H9 (cell line): ENCODE data around the gene STARD9. TPM values are rescaled to one million over a fixed set of nuclear protein-coding genes. Genes with fewer than 3 reads are reported as not detected.

Source experiments
- DNase-seq: peaks from one replicate; pipeline ENCODE4 v3.0.0-alpha.2; 2017
- H2AFZ ChIP-seq: one replicate; pipeline ENCODE4 v1.6.1; 2013; ENCODE audit warnings: mild to moderate bottlenecking, low read length, control low read depth, moderate library complexity
- H2AK5ac ChIP-seq: 2 replicates; pipeline ENCODE4 v1.6.1; 2013; ENCODE audit warnings: low read length, control low read depth, mixed read lengths; ENCODE audit not compliant: insufficient read length
- H2BK120ac ChIP-seq: one replicate; pipeline ENCODE4 v1.6.1; 2013; ENCODE audit warnings: low read depth, mild to moderate bottlenecking, low read length, control low read depth, inconsistent platforms; ENCODE audit not compliant: poor library complexity, severe bottlenecking
- H2BK12ac ChIP-seq: 2 replicates; pipeline ENCODE4 v1.6.1; 2013; ENCODE audit warnings: low read length, control low read depth, mixed read lengths, low read depth; ENCODE audit not compliant: insufficient read length
- H2BK15ac ChIP-seq: 2 replicates; pipeline ENCODE4 v1.6.1; 2013; ENCODE audit warnings: low read depth, low read length, control low read depth
- H2BK20ac ChIP-seq: one replicate; pipeline ENCODE4 v1.6.1; 2013; ENCODE audit warnings: low read depth, mild to moderate bottlenecking, low read length, control low read depth, inconsistent platforms; ENCODE audit not compliant: poor library complexity, severe bottlenecking
- H2BK5ac ChIP-seq: 2 replicates; pipeline ENCODE4 v1.6.1; 2013; ENCODE audit warnings: low read length, control low read depth, mixed read lengths; ENCODE audit not compliant: insufficient read length
- H3K14ac ChIP-seq: 2 replicates; pipeline ENCODE4 v1.6.1; 2013; ENCODE audit warnings: low read length, control low read depth; ENCODE audit not compliant: insufficient read depth
- H3K18ac ChIP-seq: 2 replicates; pipeline ENCODE4 v1.6.1; 2013; ENCODE audit warnings: low read depth, mild to moderate bottlenecking, mixed read lengths, low read length, control low read depth; ENCODE audit not compliant: insufficient read length
- H3K23ac ChIP-seq: 2 replicates; pipeline ENCODE4 v1.6.1; 2013; ENCODE audit warnings: low read length, control low read depth, mixed read lengths, low read depth; ENCODE audit not compliant: insufficient read length
- H3K23me2 ChIP-seq: 2 replicates; pipeline ENCODE4 v1.6.1; 2013; ENCODE audit warnings: low read depth, mild to moderate bottlenecking, mixed read lengths, low read length, control low read depth; ENCODE audit not compliant: insufficient read length, poor library complexity, severe bottlenecking
- H3K27ac ChIP-seq: 2 replicates; pipeline ENCODE4 v1.5.1; 2013; ENCODE audit warnings: low read length, control low read depth, mixed read lengths, low read depth; ENCODE audit not compliant: insufficient read length
- H3K27me3 ChIP-seq: 2 replicates; pipeline ENCODE4 v1.6.1; 2013; ENCODE audit warnings: low read length, control low read depth, inconsistent platforms; ENCODE audit not compliant: insufficient read depth
- H3K4ac ChIP-seq: 2 replicates; pipeline ENCODE4 v1.6.1; 2013; ENCODE audit warnings: low read depth, mild to moderate bottlenecking, control low read depth, inconsistent platforms, low read length, moderate library complexity
- H3K4me1 ChIP-seq: 2 replicates; pipeline ENCODE4 v1.6.1; 2013; ENCODE audit warnings: low read length, control low read depth, inconsistent platforms; ENCODE audit not compliant: insufficient read depth
- H3K4me2 ChIP-seq: 2 replicates; pipeline ENCODE4 v1.6.1; 2013; ENCODE audit warnings: low read length, control low read depth, mixed read lengths; ENCODE audit not compliant: insufficient read length, insufficient read depth
- H3K56ac ChIP-seq: 2 replicates; pipeline ENCODE4 v1.6.1; 2013; ENCODE audit warnings: low read depth, mild to moderate bottlenecking, mixed read lengths, low read length, control low read depth; ENCODE audit not compliant: insufficient read length
- H3K79me1 ChIP-seq: 2 replicates; pipeline ENCODE4 v1.6.1; 2013; ENCODE audit warnings: low read depth, mild to moderate bottlenecking, moderate library complexity, low read length, control low read depth, inconsistent platforms; ENCODE audit not compliant: insufficient read depth, poor library complexity, severe bottlenecking
- H3K79me2 ChIP-seq: 2 replicates; pipeline ENCODE4 v1.6.1; 2013; ENCODE audit warnings: low read length, control low read depth, inconsistent platforms; ENCODE audit not compliant: insufficient read depth
- H3K9ac ChIP-seq: 2 replicates; pipeline ENCODE4 v1.6.1; 2013; ENCODE audit warnings: low read length, control low read depth, mixed read lengths; ENCODE audit not compliant: insufficient read length; ENCODE audit errors: extremely low read depth
- H3K9me3 ChIP-seq: one replicate; pipeline ENCODE4 v1.6.1; 2013; ENCODE audit warnings: low read depth, low read length, inconsistent platforms; ENCODE audit not compliant: control insufficient read depth
- H3T11ph ChIP-seq: one replicate; pipeline ENCODE4 v1.6.1; 2013; ENCODE audit warnings: mild to moderate bottlenecking, low read length, control low read depth, inconsistent platforms
- H4K20me1 ChIP-seq: one replicate; pipeline ENCODE4 v1.6.1; 2013; ENCODE audit not compliant: control insufficient read depth, insufficient read length, insufficient read depth
- H4K5ac ChIP-seq: 2 replicates; pipeline ENCODE4 v1.6.1; 2013; ENCODE audit warnings: low read depth, mild to moderate bottlenecking, mixed read lengths, low read length, control low read depth; ENCODE audit not compliant: insufficient read length
- H4K8ac ChIP-seq: replicated peaks from 2 replicates; pipeline ENCODE4 v1.6.1; 2013; ENCODE audit warnings: low read length, control low read depth, mixed read lengths, low read depth; ENCODE audit not compliant: insufficient read length
- H4K91ac ChIP-seq: 2 replicates; pipeline ENCODE4 v1.6.1; 2013; ENCODE audit warnings: low read depth, mild to moderate bottlenecking, moderate library complexity, mixed read lengths, low read length, control low read depth; ENCODE audit not compliant: insufficient read length
- H3K27ac Mint-ChIP-seq, 3 experiments: 2 replicates in 2 of 3; 3 replicates in 1 of 3; pipeline ENCODE4 v1.8.0; 2020 to 2021; ENCODE audit warnings: mixed read lengths in 3 of 3, mild to moderate bottlenecking in 1 of 3, moderate library complexity in 1 of 3
- H3K27me3 Mint-ChIP-seq: 2 replicates; pipeline ENCODE4 v1.8.0; 2021; ENCODE audit warnings: low read depth, mild to moderate bottlenecking, moderate library complexity, mixed read lengths
- H3K36me3 Mint-ChIP-seq, 3 experiments: 2 replicates in 2 of 3; 3 replicates in 1 of 3; pipeline ENCODE4 v1.8.0; 2020 to 2021; ENCODE audit warnings: low read depth in 3 of 3, mixed read lengths in 3 of 3; ENCODE audit not compliant: insufficient read depth in 1 of 3
- H3K4me1 Mint-ChIP-seq, 2 experiments: 2 replicates each; pipeline ENCODE4 v1.8.0; 2020; ENCODE audit warnings: mixed read lengths in 2 of 2
- H3K4me3 Mint-ChIP-seq, 2 experiments: 2 replicates in 1 of 2; 3 replicates in 1 of 2; pipeline ENCODE4 v1.8.0; 2020 to 2021; ENCODE audit warnings: mild to moderate bottlenecking in 2 of 2, mixed read lengths in 2 of 2, moderate library complexity in 1 of 2
- H3K9me3 Mint-ChIP-seq, 2 experiments: 2 replicates in 1 of 2; 3 replicates in 1 of 2; pipeline ENCODE4 v1.8.0; 2020; ENCODE audit warnings: mild to moderate bottlenecking in 2 of 2, mixed read lengths in 2 of 2, moderate library complexity in 1 of 2
- WGBS: extraction: QIAGEN DNeasy Blood & Tissue Kit; methylation state at CpG from one replicate; pipeline ENCODE4 v1.1.7; 2013; ENCODE audit warnings: missing lambda C conversion rate, low lambda C conversion rate, mixed read lengths; ENCODE audit not compliant: insufficient read length; ENCODE audit errors: extremely low coverage; 5-methylcytosine and 5-hydroxymethylcytosine counted together
- total RNA-seq: library from RNA; stranded (reverse); gene quantifications from 2 replicates; pipeline ENCODE4 v1.2.1, GENCODE V29; 2021
- TF ChIP-seq, protein P1 (sequence below): fragments of 200-600 bp; sonication (generic); conservative IDR thresholded peaks from 3 replicates; pipeline ENCODE4 v1.8.0; 2021; ENCODE audit warnings: antibody characterized with exemption, mild to moderate bottlenecking

STARD9 gene
- total RNA-seq, 1 experiment from 2014 or later = 6.9 TPM

GRCh38 chr15:42721916-42722315, 146.5 kb downstream of the STARD9 start:
- Histone ChIP-seq H3K23me2 (no peaks in the 10 kb centered on the region), H3K4me2 (no peak overlapping the region), H4K8ac (no peak overlapping the region), H3K14ac (no peak overlapping the region), H2BK20ac (no peak overlapping the region), H4K20me1 (no peaks in the 10 kb centered on the region), H2BK5ac (no peak overlapping the region), H3K27me3 (no peaks in the 10 kb centered on the region), H2BK15ac (no peak overlapping the region), H3K18ac (no peak overlapping the region), H3K79me2 (no peaks in the 10 kb centered on the region), H3K9ac (no peak overlapping the region), H4K91ac (no peak overlapping the region), H2AK5ac (no peak overlapping the region), H3K27ac (no peak overlapping the region), H3K23ac (no peak overlapping the region), H2BK120ac (no peak overlapping the region), H2BK12ac (no peak overlapping the region), H3K56ac (no peak overlapping the region), H4K5ac (no peak overlapping the region), H3K9me3 (no peaks in the 10 kb centered on the region), H3K4me1 (no peaks in the 10 kb centered on the region), H3K4ac (no peak overlapping the region), H3T11ph (no peak overlapping the region), H2AFZ (no peak overlapping the region), H3K79me1 (no peaks in the 10 kb centered on the region)
- H3K4me1 Mint-ChIP-seq = no peaks in the 10 kb centered on the region
- no peak for DNase-seq
- WGBS = no CpG with 5 or more reads among the region's 3 CpGs
- no peak overlapping the region for H3K27ac Mint-ChIP-seq
- TF ChIP-seq, protein P1, sequence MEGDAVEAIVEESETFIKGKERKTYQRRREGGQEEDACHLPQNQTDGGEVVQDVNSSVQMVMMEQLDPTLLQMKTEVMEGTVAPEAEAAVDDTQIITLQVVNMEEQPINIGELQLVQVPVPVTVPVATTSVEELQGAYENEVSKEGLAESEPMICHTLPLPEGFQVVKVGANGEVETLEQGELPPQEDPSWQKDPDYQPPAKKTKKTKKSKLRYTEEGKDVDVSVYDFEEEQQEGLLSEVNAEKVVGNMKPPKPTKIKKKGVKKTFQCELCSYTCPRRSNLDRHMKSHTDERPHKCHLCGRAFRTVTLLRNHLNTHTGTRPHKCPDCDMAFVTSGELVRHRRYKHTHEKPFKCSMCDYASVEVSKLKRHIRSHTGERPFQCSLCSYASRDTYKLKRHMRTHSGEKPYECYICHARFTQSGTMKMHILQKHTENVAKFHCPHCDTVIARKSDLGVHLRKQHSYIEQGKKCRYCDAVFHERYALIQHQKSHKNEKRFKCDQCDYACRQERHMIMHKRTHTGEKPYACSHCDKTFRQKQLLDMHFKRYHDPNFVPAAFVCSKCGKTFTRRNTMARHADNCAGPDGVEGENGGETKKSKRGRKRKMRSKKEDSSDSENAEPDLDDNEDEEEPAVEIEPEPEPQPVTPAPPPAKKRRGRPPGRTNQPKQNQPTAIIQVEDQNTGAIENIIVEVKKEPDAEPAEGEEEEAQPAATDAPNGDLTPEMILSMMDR = no peak
- no peaks in the 10 kb centered on the region; the same call in 1 of the 2 replicates for H3K27me3 Mint-ChIP-seq
- peaks cover 10 to 50% (median 47%) of the 10 kb centered on the region in 3 experiments; a peak in 6 of 7 replicates for H3K36me3 Mint-ChIP-seq
- no peaks in the 10 kb centered on the region for H3K9me3 Mint-ChIP-seq
- H3K4me3 Mint-ChIP-seq = no peak overlapping the region
